GM19372 (cell line): ENCODE measurements around the gene AIM2.

ENCODE experiments used
- ATAC-seq: cut with Tn5 transposase; IDR thresholded peaks from one replicate; pipeline ENCODE4 v1.9.1; 2021; ENCODE audit warnings: mild to moderate bottlenecking, low read depth, moderate library complexity; ENCODE audit not compliant: unreplicated experiment

The AIM2 gene

DNA sequence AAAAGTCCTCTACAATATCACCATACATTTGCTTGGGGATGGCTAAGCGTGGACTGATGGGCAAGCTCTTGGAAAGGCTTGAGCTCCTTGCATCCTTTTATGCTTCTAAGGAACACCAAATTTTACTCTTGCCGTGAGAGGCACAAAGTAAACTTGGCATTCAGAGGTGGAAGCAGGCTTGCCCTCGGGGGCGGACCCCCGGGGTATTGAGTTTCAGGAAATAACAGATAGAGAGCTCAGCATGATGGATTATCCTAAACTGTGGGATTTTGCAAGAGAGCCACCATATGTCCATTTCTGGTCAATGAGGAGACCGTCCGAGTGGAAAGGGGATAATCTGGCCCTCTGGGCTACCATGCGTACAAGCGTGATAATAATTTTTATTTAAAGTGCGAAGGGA, 52.8 kb downstream of the AIM2 start:
- ATAC-seq: no peak

DNA sequence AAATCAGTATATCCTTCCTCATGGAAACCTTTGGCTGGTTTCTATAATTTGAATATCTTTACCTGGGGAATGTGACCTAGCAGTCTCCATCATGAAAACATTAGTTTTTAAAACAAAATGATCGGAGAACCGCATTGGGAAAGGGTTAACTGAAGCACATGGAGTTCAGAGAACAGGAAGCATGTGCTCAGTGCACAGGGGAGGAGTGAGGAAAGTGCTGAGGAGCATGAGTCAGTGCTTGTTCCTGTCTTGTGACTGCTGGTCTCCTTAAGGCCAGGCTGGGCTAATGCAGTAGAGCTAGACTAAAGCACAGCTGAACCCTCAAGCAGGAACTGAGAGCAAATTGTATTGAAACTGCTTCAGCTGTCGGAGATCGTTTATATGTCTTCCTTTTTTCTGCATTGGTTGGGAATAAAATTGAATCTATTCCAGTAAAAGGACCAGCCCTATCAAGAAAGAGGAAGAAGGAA, 61.1 kb downstream of the AIM2 start:
- peak; percentile 95 for ATAC-seq

DNA sequence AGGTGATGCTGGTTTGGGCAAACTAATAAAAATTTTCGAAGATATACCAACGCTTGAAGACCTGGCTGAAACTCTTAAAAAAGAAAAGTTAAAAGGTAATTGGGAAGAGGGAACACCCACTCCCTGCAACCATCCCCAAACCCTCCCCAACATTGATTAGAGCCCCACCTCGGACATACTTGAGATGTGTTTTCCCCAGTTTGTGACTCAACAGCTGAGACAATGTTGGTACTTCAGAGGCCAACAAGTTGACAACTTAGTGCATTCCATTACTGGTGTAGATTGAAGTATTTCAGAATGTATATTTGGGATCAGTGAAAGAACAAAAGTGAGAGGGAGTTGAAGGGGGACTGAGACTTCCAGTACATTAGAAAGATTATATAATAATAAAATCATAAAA, 61.7 kb downstream of the AIM2 start:
- ATAC-seq: no peak

DNA sequence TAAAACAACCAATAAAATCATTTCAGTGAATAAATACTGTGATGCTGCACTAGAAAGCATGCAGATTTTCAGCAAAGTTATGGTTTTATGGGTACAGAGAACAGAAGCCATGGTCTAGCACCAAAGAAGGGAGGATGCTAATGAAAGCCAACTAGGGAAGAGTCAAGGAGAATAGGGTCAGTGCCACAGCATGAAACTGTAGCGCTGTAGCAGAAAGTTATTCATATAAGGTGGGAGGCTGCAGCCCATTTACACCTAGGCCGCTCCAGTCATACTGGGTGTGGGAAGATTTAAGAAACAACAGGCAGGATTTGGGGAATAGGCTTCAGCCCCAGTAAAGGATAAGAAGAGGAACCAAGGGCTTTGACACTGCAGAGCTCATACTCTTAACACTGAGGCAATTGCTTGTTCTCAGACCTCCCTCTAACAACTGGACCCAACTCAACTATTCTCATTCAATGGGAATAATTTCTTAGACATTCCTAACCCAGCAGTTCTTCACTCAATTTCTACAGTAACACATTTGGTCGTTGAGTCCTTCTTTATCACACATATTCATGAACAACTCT, 62.5 kb downstream of the AIM2 start:
- ATAC-seq: no peak

DNA sequence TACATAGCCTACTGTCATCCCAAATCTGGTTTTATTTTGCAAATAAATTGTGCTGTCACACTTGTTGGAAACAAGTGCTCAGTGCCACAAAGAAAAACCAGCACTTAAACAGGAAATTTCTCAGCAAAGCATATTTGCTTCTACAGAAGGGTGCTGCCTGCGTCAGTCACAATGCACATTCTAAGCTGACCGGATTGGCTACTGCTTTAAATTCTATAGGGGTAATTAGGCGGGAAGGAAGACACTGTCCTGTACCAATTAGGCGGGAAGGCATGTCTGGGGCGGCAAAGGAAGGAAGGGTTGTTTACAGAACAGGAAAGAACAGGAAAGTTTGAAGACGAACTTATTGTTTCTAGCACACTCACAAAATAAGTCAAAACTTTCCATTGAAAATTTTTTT, 64.1 kb downstream of the AIM2 start:
- no peak for ATAC-seq
